Lung microvascular endothelial cell (primary cell): ENCODE data around the gene NPHP1. TPM values are rescaled to one million over a fixed set of nuclear protein-coding genes. Genes with fewer than 3 reads are reported as not detected.
"Not testable (repeated sequence)": the region's sequence is repeated elsewhere in the genome, so short reads cannot be mapped to it uniquely, and the experiment has no call there.

Source experiments
- DNase-seq, 2 donors: peaks; one replicate each; pipeline versions ENCODE4 v3.0.0 to v3.0.0-alpha.2; 2010; ENCODE audit warnings: low read depth in 2 of 2
- total RNA-seq: library from RNA; depleted of rRNA; stranded (reverse); fragments of >200 nt; gene quantifications from 2 replicates; pipeline ENCODE4 v1.2.1, GENCODE V29; 2014

The NPHP1 gene
- 0.40 and 1.5 TPM in 2 replicates for total RNA-seq

GRCh38 chr2:110204408-110205385, at the start of gene NPHP1:
Gene NPHP1, minus strand, starts transcription at chr2:110205013. Its CDS starts 45 bp downstream, at chr2:110204968.
- peak; percentile 85 to 90 for DNase-seq

DNA sequence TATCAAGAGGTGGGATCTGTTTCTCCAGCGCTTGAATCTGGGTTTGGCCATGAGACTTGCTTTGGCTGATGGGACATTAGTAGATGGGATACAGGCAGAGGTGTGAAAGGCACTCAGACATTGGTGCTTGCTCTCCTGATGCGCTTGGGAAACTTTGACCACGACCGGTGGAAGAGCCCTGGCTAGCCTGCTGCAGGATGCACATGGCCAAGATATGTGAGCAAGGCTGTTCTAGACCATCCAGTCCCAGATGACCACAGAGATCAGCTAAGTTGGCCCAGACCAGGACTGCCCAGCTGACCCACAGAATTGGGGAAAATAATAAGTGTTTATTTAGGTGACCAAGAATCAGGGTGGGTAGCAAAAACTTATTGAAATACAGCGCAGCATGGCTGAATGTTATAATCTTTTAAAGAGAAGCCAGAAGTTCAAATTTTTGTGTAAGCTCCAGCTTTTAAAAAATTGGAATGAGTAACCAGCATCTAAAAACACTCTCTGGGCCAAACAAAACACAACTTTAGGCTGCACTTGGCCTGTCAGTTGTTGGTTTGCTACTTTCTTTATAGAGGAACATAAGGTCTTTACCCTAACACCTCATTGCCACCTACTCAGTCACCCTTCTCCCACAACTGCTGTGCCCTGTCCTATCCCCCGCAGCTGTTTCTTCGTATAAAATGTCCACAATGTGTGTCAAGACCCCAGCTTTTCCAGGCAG, 43.4 kb upstream of the NPHP1 start:
- DNase-seq = peak in 1 of 2 donors; percentile 59

DNA sequence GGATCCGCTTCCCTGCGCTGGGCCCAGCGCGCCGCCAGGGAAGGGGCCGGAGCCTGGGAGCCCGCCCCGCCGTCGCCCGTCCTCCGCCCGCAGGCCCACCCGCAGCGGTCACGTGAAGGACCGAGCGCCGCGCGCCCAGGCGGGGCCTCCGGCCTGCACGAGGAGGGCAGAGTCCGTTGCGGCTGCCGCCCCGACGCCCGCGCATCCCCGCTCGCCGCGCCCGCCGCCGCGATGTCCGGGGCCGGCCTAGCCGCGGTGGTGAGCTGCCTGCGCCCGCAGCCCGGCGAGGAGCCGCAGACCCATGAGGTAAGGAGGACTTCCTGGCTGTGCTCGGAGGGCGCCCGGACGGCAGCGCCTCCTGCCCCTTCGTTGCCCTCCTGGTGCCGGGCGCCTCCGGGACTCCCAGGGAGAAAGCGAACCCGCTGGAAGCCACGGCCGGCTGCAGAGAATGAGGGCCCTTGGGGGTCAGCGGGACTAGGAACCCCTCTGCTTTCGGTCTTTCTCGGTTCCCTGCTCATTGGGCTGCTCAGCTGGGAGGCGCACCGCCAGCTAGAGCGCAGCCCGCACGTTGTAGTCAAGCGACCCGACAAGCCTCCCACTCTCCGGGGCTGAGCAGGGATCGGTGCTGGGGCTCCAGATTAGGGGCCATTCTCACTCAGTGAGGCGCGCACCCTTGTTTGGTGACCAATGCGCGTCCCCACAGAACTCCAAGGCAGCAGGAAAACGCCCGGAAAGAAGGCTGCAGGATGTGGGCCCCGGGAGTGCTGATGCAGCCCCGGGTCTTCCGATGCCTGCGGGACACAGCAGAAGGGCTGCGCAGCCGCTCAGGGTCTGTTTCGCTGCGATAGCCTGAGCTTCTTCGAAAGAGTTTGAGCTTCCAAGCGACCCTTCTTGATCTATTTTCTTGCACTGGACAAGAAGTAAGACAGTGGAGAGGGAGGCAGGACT, 40.9 kb upstream of the NPHP1 start:
- DNase-seq = not testable (repeated sequence)

DNA sequence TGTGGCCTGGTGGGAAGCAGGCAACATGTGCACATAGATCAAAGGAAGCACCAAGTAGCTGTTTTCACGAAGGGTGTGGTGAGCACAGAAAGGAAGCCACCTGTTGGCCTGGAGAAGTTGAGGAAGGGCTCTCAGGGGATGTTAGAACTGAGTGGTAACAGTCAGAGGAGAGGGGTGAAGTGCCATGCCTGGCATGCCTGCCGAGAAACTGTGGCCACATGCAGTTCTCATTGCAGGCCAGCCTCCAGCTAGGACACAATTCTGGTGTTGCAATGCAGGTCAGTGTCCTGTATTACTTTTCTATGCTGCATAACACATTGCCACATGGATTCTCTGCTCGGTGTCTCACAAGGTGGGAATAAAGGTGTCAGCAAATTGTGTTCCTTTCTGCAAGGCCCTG, 38.5 kb upstream of the NPHP1 start:
- DNase-seq = not testable (repeated sequence)

GRCh38 chr2:110234514-110234913, 29.7 kb upstream of the NPHP1 start:
- not testable (repeated sequence) for DNase-seq

DNA sequence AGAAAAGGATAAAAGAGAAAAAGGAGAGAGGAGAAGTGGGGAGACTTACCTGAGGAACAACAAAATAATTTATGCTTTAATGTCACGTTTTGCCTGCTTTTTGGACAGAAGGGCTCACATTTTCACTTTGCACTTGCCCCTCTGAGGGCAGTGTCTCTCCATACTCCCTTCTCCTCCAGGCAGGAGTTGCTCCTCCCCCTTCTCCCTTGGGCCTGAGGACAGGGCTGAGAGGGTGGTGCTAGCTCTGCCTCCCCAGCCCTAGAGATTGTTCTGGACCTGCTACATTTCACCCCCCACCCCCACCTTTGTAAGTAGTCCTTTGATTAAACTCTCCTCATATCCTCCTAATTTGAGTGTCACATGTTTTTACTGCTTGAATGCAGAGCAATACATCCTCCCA, 25.1 kb upstream of the NPHP1 start:
- not testable (repeated sequence) for DNase-seq

DNA sequence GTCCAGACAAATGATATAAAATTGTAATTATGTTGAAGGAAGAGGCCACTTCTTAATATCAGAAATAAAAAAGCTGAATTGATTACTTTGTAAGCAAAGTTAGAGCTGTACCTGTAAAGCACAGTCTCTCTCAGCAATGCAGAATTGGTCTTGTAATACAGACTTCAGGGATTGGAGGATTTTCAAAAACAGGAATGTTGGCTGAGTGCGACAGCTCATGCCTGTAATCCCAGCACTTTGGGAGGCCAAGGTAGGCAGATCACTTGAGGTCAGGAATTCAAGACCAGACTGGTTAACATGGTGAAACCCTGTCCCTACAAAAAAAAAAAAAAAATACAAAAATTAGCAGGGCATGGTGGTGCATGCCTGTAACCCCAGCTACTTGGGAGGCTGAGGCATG, 17.8 kb upstream of the NPHP1 start:
- not testable (repeated sequence) for DNase-seq

- DNase-seq = no peak
Measured at GRCh38 chr2:110221938-110222337, 17.1 kb upstream of the NPHP1 start.

- no peak for DNase-seq
Measured at GRCh38 chr2:110220190-110220564, 15.4 kb upstream of the NPHP1 start.

DNA sequence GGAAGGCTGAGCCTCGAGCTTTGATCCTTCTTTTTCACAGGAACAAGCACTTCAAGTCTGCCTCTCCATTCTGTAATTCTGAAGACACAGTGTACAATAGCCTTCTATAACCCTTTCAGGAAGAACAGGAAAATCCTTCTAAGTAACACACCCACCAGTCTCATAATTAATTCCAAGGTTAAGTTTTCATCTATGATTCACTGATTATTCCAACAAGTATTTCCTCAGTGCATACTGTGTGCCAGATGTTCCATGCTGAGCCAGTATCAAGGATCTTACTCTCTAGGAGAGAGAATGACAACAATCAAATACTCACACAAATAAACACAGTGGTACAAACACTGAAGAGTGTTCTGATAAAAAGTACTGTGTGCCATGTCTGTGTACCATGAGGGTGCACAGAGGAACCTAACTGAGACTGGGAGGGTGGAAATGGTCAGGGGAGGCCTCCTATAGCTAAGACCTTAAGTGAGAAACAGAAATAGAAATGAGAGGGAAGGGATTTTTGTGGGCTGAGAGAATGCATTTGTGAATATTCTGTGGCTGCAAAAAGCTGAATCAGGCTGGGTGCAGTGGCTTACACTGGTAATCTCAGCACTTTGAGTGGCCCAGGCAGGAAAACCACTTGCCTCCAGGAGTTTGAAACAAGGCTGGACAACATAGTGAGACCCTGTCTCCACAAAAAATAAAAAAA, 14.8 kb upstream of the NPHP1 start:
- DNase-seq = peak in 1 of 2 donors; percentile 36

DNA sequence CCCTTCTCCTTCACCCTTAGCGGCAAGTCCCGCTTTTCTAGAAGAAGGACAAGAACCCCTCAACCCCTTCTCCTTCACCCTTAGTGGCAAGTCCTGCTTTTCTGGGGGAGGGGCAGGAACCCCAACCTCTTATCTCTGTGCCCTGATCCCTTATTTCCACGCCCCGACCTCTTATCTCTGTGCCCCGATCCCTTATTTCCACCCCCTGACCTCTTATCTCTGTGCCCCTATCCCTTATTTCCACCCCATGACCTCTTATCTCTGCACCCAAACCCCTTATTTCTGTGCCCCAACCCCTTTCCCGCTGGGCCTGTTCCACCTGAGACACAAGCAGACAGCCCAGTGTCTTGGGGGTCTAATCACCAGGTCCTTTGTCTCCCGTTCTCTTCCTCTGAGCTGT, 14.1 kb upstream of the NPHP1 start:
- DNase-seq = not testable (repeated sequence)

- no peak for DNase-seq
Measured at GRCh38 chr2:110216803-110217202, 12.0 kb upstream of the NPHP1 start.

DNA sequence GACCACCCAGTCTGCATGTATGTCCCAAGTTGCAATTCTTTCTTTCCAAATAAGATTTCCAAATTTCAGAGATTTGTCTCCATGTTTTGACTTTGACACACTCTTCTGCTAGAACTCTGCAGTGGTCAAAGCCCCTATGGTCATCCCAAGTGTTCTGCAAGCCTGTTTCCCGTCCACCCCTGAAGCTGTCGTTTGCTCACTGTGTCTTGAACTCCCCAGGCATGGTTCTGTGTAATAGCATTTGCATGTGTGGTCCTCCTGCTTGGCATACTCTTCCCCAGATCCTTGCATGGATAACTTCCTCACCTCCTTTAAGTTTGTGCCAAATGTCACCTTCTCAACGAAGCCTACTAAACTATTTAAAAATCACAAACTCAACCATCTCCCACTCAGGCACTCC, 11.4 kb upstream of the NPHP1 start:
- no peak for DNase-seq

DNA sequence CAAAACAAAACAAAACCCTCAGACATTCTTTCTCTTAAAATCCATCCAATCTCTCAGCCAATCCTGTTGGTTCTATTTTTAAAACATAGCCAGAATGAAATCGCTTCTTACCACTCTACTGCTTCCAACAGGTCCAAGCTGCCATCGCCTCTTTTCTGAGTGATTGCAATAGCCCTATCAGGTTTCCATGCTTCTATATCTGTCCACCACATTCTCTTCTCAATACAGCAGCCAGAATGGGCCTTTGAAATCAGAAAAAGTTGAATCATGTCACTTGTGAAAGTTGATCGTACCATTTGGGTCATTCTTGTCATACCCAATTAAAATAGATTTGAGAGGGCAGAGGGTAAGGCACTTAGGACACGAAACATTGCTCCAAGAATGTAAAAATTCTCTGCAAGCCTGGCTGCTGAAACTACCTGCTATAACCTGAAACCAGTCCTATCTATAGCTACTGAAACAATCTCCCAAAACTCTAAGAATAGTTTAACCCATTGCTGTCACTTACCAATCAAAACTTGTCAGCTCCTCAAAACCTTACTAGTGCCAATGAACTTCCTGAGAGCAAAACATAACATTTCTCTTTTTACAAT, 10.8 kb upstream of the NPHP1 start:
- DNase-seq = no peak

DNA sequence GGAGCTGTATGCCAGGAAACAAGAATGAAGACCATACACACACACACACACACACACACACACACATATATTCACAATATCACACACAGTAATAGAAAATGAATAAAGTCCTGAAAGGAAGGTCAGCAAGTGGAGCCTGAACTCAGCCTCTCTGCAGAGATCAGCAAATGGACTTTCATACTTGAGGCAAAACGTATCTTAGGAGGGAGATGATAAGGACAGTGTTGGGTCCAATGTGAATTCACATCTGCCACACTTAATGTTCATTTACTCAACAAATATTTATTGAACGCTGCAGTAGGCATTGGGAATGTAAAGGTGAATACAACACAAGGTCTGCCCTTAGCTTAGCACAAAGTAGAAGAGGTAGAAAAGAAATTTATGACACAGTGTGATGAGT, 10.3 kb upstream of the NPHP1 start:
- no peak for DNase-seq

DNA sequence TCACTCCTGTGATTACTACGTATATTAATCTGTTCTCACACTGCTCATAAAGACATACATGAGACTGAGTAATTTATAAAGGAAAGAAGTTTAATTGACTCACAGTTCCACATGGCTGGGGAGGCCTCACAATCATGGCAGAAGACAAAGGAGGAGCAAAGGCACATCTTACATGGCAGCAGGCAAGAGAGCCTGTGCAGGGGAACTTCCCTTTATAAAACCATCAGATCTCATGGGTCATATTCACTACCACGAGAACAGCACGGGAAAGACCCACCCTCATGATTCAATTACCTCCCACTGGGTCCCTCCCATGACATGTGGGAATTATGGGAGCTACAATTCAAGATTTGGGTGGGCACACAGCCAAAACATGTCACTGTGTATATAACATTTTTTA, 8.7 kb upstream of the NPHP1 start:
- DNase-seq = not testable (repeated sequence)

DNA sequence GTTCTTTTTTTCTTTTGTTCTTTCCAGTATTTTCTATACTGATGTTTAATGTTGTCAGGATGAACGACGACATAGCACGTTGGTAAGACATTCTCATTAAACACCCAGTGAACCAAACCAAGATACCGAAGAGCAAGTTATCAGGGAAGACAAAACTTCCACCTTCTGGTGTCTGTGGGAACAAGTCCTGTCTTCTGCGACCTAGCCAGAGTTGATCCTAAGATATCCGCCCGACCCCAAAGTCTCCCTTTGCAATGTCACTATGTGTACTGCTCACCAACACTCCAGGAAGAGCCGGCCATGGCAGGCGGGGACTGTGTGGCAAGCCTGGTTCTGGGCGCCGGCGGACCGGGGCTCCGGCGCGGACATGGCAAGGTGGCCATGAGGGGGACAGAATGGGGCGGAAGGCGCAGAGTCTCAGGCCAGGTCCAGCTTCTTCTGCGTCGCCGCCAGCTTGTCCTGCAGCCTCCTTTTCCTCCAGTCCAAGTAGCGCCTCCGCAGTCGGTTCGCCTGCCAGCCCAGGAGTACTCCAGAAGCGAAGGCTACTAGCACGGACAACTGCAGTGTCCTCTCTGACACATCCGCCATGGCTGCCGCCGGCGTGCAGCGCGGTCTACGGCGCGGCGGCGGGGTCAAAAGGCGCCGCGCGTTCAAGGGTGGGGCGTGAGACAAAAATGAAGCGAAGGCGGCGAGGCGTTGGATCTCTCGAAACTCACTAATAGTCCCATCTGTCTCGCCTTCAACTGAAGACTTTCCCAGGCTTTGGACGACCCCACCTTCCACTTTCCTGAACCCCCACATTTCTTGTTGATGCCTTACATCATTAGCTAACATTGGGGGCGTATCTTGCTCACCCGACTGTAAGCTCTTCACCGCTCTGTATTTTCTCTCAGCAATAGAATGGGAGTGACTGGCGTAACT, 7.4 kb upstream of the NPHP1 start, which contains the start of gene MTLN:
Gene MTLN (minus strand): TSS at position 610 of the 921 bp plus-strand sequence. CDS start 22 bp downstream, at position 588.
- peak; percentile 62 to 73 for DNase-seq

- peak in 1 of 2 donors; percentile 29 for DNase-seq
Measured at GRCh38 chr2:110205660-110206455, 1.0 kb upstream of the NPHP1 start.
